HepG2 (cell line): ENCODE results near the gene MAGI1. TPM values are rescaled to one million over a fixed set of nuclear protein-coding genes. Genes with fewer than 3 reads are reported as not detected.

Experiments
- ATAC-seq: fragments of 200-7000 bp; cut with Tn5 transposase; 3 replicates; pipeline ENCODE4 v1.9.1; 2020; ENCODE audit warnings: mild to moderate bottlenecking, moderate library complexity
- BruUV-seq: library from RNA; stranded (reverse); fragments of 400-500 nt; replicated peaks from 2 replicates; lab custom pipeline; 2021; lab: Mats Ljungman, UMichigan
- CTCF ChIA-PET: fragments of 300-600 bp; formaldehyde crosslinking; extraction: SDS; loops from one replicate; lab custom pipeline; 2021; ENCODE audit warnings: low total read pairs, inconsistent platforms, low intra/inter-chr PET ratio; lab: Yijun Ruan, JAX
- POLR2A ChIA-PET: fragments of 350-600 bp; sonication (Branson Sonifier 250); formaldehyde crosslinking; loops from one replicate; lab custom pipeline; 2020; ENCODE audit warnings: antibody characterized with exemption, inconsistent platforms; lab: Yijun Ruan, JAX
- DNase-seq: peaks from one replicate; pipeline ENCODE4 v3.0.0-alpha.2; 2015; ENCODE audit warnings: low spot score
- FAIRE-seq: peaks from 3 replicates; lab custom pipeline; 2011; peaks lifted over from hg19 to GRCh38; lab: Jason Lieb, UNC
- H2AFZ ChIP-seq: one replicate; pipeline ENCODE4 v1.6.1; 2011; ENCODE audit warnings: low read length, inconsistent platforms
- H3K27ac ChIP-seq: fragments of 300-600 bp; 3 replicates; pipeline ENCODE4 v1.8.0; 2011; ENCODE audit warnings: mixed run types, mild to moderate bottlenecking, mixed read lengths, low read length, inconsistent platforms; ENCODE audit not compliant: insufficient read depth; ENCODE audit errors: extremely low read length
- H3K27me3 ChIP-seq, 2 experiments: fragments of 200-600 bp in 1 of 2; 2 replicates in 1 of 2; 3 replicates in 1 of 2; pipeline versions ENCODE4 v1.6.0 to v1.8.0; 2011; ENCODE audit warnings: low read length in 2 of 2, mild to moderate bottlenecking in 2 of 2, moderate library complexity in 2 of 2, inconsistent platforms in 1 of 2; ENCODE audit not compliant: insufficient read depth in 2 of 2, control insufficient read depth in 1 of 2
- H3K36me3 ChIP-seq, 2 experiments: fragments of 200-600 bp in 1 of 2; replicated peaks in 1 of 2; 2 replicates in 1 of 2; 3 replicates in 1 of 2; pipeline versions ENCODE4 v1.5.1 to v1.8.0; 2011; ENCODE audit warnings: low read length in 2 of 2, inconsistent platforms in 1 of 2; ENCODE audit not compliant: insufficient read depth in 2 of 2, control insufficient read depth in 1 of 2
- H3K4me1 ChIP-seq: 2 replicates; pipeline ENCODE4 v1.5.1; 2012; ENCODE audit warnings: low read length, inconsistent platforms; ENCODE audit not compliant: insufficient read depth
- H3K4me2 ChIP-seq: 2 replicates; pipeline ENCODE4 v1.6.0; 2011; ENCODE audit warnings: low read depth, low read length, inconsistent platforms
- H3K4me3 ChIP-seq, 3 experiments: fragments of 200-600 bp in 1 of 3; sonication (generic), shearing (Covaris generic) in 1 of 3; replicated peaks in 1 of 3; 2 replicates each; pipeline ENCODE4 v1.5.1; 2011 to 2016; ENCODE audit warnings: low read length in 3 of 3, inconsistent platforms in 2 of 3, low read depth in 2 of 3, mild to moderate bottlenecking in 2 of 3, control low read depth in 1 of 3, mixed read lengths in 1 of 3; ENCODE audit not compliant: insufficient read depth in 1 of 3
- H3K79me2 ChIP-seq: one replicate; pipeline ENCODE4 v1.6.1; 2011; ENCODE audit warnings: low read length, inconsistent platforms; ENCODE audit not compliant: insufficient read depth
- H3K9ac ChIP-seq: 2 replicates; pipeline ENCODE4 v1.6.0; 2011; ENCODE audit warnings: mild to moderate bottlenecking, low read depth, low read length, inconsistent platforms; ENCODE audit not compliant: insufficient read depth
- H3K9me3 ChIP-seq: 2 replicates; pipeline ENCODE4 v1.5.1; 2012; ENCODE audit warnings: mild to moderate bottlenecking, low read length
- H4K20me1 ChIP-seq: 2 replicates; pipeline ENCODE4 v1.6.0; 2011; ENCODE audit warnings: inconsistent platforms, mild to moderate bottlenecking, low read length, moderate library complexity; ENCODE audit not compliant: insufficient read depth
- GLI4 ChIP-seq: sonication (generic); formaldehyde crosslinking; IDR thresholded peaks from 2 replicates; pipeline ENCODE4 v1.5.1; 2020; ENCODE audit warnings: missing genetic modification reagents, mild to moderate bottlenecking, moderate library complexity, borderline replicate concordance
- HMGA1 ChIP-seq: sonication (generic); formaldehyde crosslinking; conservative IDR thresholded peaks from 2 replicates; pipeline ENCODE4 v1.4.0; 2020; ENCODE audit warnings: missing genetic modification reagents
- HOXA5 ChIP-seq: sonication (generic); formaldehyde crosslinking; IDR thresholded peaks from 2 replicates; pipeline ENCODE4 v1.4.0; 2020; ENCODE audit warnings: missing genetic modification reagents
- IRF2 ChIP-seq: IDR thresholded peaks from 2 replicates; pipeline ENCODE4 v1.6.1; 2018; ENCODE audit warnings: missing genetic modification reagents, missing compliant biosample characterization
- KDM4B ChIP-seq: sonication (generic); formaldehyde crosslinking; IDR thresholded peaks from 2 replicates; pipeline ENCODE4 v1.4.0; 2020; ENCODE audit warnings: missing genetic modification reagents
- MIER3 ChIP-seq: IDR thresholded peaks from 2 replicates; pipeline ENCODE4 v1.6.1; 2016; ENCODE audit warnings: missing compliant biosample characterization, borderline replicate concordance
- MTERF4 ChIP-seq: sonication (generic); formaldehyde crosslinking; IDR thresholded peaks from 2 replicates; pipeline ENCODE4 v1.8.0; 2023; ENCODE audit warnings: mild to moderate bottlenecking, missing genetic modification reagents
- NCOA2 ChIP-seq: sonication (generic); formaldehyde crosslinking; IDR thresholded peaks from 2 replicates; pipeline ENCODE4 v1.8.0; 2022; ENCODE audit warnings: inconsistent platforms
- POGZ ChIP-seq: sonication (generic); formaldehyde crosslinking; IDR thresholded peaks from 2 replicates; pipeline ENCODE4 v1.4.0; 2020; ENCODE audit warnings: mild to moderate bottlenecking, missing genetic modification reagents
- POLR2A ChIP-seq, 2 experiments: IDR thresholded peaks; 2 replicates each; pipeline ENCODE4 v1.6.1; 2011; ENCODE audit warnings: low read depth in 2 of 2, low read length in 2 of 2, mild to moderate bottlenecking in 1 of 2, moderate library complexity in 1 of 2; ENCODE audit not compliant: insufficient read depth in 1 of 2
- RAD21 ChIP-seq: fragments of 450-650 bp; formaldehyde crosslinking; IDR thresholded peaks from 2 replicates; pipeline ENCODE4 v1.5.0; 2020; ENCODE audit warnings: mild to moderate bottlenecking
- ZFYVE20 ChIP-seq: sonication (generic); formaldehyde crosslinking; IDR thresholded peaks from 2 replicates; pipeline ENCODE4 v1.8.0; 2023; ENCODE audit warnings: low read depth, mild to moderate bottlenecking, moderate library complexity, missing genetic modification reagents, borderline replicate concordance
- WGBS: methylation state at CpG from one replicate; pipeline ENCODE4 v1.1.6; 2017; ENCODE audit warnings: low lambda C conversion rate; 5-methylcytosine and 5-hydroxymethylcytosine counted together
- in situ Hi-C: cut with HindIII; loops from 2 replicates; pipeline ENCODE4 v1.10.0; 2017; ENCODE audit warnings: low pct_unique_long_range_greater_than_20kb; ENCODE audit not compliant: extremely low pct_ligation_motif_present
- intact Hi-C: fragments of 100-400 bp; cut with micrococcal nuclease; formaldehyde crosslinking; loops from one replicate; pipeline ENCODE4 v1.10.0; 2022; ENCODE audit not compliant: unreplicated experiment
- polyA plus RNA-seq, 8 experiments: library from polyadenylated mRNA; depleted of rRNA in 3 of 8; stranded (reverse) in 7 of 8; unstranded in 1 of 8; fragments of >200 nt; fragmentation: Illumina TruSeq in 4 of 8; extraction: Trizol in 4 of 8; gene quantifications; 2 replicates each; pipeline versions ENCODE4 v1.2.1 to v1.2.3, GENCODE V29; 2011 to 2016; ENCODE audit warnings: low read depth in 4 of 8, missing spikeins in 1 of 8, mixed read lengths in 1 of 8; ENCODE audit not compliant: insufficient read depth in 1 of 8
- total RNA-seq, 5 experiments: library from RNA; depleted of rRNA; stranded (reverse); fragments of >200 nt; fragmentation: Illumina TruSeq; extraction: Trizol; gene quantifications; 2 replicates each; pipeline ENCODE4 v1.2.3, GENCODE V29; 2016; ENCODE audit warnings: low read depth in 1 of 5
- TF ChIP-seq, protein P1 (sequence below): IDR thresholded peaks from 2 replicates; pipeline ENCODE4 v1.4.0; 2020; ENCODE audit warnings: mild to moderate bottlenecking, missing genetic modification reagents
- TF ChIP-seq, protein P2 (sequence below): IDR thresholded peaks from 2 replicates; pipeline ENCODE4 v1.6.1; 2016; ENCODE audit warnings: low read depth, missing genetic modification reagents, missing compliant biosample characterization

Gene MAGI1
- total and polyA plus RNA-seq, 2 of the 13 experiments (the other 11 are each of a cell fraction or from before 2014, with no cell fraction given) = 22.2 to 26.0 TPM

DNA sequence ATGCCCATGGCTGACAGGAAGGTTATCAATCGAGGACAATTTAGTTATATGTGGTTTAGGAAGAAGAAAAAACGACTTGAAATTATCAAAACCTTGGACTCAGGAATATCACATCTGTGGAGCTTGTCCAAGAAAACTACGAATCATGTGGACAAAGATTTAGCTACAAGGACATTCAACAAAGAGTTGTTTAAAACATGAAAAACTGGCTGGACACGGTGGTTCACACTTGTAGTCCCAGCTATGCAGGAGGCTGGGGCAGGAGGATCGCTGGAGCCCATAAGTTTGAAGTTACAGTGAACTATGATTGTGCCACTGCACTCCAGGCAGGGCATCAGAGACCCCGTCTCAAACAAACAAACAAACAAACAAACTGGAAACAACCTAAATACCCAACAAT lies 142.4 kb downstream of the MAGI1 start:
- Histone ChIP-seq H3K4me2 (no peak overlapping the region), H3K27ac (no peak overlapping the region), H3K27me3 (no peaks in the 10 kb centered on the region), H3K4me3 (no peak overlapping the region), H4K20me1 (peaks cover 23% of the 10 kb centered on the region), H3K9me3 (no peaks in the 10 kb centered on the region), H2AFZ (no peak overlapping the region), H3K4me1 (no peaks in the 10 kb centered on the region)
- in situ Hi-C loops = no loop called here
- 85% methylated on average over 6 of the region's 6 CpGs for WGBS
- FAIRE-seq = no peak
- intact Hi-C loops = no loop called here
- BruUV-seq = no TSS peak
- POLR2A ChIA-PET = no interaction called here
- ATAC-seq = no peak
- no peak for DNase-seq
- TF ChIP-seq HMGA1 (CRISPR knock-in tag) (no peak), NCOA2 (no peak), MTERF4 (CRISPR knock-in tag) (no peak), KDM4B (CRISPR knock-in tag) (no peak), MIER3 (CRISPR knock-in tag) (no peak), POLR2A (IDR thresholded peaks at IDR 0.05; ENCODE audit: insufficient read depth in 1 of 2, low read depth in 2 of 2, low read length in 2 of 2) (no peak), ZFYVE20 (CRISPR knock-in tag) (no peak), GLI4 (CRISPR knock-in tag) (no peak), POGZ (CRISPR knock-in tag) (no peak), HOXA5 (CRISPR knock-in tag) (no peak), IRF2 (CRISPR knock-in tag) (no peak), RAD21 (CRISPR knock-in tag) (no peak)
- TF ChIP-seq, protein P1, sequence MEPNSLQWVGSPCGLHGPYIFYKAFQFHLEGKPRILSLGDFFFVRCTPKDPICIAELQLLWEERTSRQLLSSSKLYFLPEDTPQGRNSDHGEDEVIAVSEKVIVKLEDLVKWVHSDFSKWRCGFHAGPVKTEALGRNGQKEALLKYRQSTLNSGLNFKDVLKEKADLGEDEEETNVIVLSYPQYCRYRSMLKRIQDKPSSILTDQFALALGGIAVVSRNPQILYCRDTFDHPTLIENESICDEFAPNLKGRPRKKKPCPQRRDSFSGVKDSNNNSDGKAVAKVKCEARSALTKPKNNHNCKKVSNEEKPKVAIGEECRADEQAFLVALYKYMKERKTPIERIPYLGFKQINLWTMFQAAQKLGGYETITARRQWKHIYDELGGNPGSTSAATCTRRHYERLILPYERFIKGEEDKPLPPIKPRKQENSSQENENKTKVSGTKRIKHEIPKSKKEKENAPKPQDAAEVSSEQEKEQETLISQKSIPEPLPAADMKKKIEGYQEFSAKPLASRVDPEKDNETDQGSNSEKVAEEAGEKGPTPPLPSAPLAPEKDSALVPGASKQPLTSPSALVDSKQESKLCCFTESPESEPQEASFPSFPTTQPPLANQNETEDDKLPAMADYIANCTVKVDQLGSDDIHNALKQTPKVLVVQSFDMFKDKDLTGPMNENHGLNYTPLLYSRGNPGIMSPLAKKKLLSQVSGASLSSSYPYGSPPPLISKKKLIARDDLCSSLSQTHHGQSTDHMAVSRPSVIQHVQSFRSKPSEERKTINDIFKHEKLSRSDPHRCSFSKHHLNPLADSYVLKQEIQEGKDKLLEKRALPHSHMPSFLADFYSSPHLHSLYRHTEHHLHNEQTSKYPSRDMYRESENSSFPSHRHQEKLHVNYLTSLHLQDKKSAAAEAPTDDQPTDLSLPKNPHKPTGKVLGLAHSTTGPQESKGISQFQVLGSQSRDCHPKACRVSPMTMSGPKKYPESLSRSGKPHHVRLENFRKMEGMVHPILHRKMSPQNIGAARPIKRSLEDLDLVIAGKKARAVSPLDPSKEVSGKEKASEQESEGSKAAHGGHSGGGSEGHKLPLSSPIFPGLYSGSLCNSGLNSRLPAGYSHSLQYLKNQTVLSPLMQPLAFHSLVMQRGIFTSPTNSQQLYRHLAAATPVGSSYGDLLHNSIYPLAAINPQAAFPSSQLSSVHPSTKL (CRISPR knock-in tag) = no peak
- TF ChIP-seq, protein P2, sequence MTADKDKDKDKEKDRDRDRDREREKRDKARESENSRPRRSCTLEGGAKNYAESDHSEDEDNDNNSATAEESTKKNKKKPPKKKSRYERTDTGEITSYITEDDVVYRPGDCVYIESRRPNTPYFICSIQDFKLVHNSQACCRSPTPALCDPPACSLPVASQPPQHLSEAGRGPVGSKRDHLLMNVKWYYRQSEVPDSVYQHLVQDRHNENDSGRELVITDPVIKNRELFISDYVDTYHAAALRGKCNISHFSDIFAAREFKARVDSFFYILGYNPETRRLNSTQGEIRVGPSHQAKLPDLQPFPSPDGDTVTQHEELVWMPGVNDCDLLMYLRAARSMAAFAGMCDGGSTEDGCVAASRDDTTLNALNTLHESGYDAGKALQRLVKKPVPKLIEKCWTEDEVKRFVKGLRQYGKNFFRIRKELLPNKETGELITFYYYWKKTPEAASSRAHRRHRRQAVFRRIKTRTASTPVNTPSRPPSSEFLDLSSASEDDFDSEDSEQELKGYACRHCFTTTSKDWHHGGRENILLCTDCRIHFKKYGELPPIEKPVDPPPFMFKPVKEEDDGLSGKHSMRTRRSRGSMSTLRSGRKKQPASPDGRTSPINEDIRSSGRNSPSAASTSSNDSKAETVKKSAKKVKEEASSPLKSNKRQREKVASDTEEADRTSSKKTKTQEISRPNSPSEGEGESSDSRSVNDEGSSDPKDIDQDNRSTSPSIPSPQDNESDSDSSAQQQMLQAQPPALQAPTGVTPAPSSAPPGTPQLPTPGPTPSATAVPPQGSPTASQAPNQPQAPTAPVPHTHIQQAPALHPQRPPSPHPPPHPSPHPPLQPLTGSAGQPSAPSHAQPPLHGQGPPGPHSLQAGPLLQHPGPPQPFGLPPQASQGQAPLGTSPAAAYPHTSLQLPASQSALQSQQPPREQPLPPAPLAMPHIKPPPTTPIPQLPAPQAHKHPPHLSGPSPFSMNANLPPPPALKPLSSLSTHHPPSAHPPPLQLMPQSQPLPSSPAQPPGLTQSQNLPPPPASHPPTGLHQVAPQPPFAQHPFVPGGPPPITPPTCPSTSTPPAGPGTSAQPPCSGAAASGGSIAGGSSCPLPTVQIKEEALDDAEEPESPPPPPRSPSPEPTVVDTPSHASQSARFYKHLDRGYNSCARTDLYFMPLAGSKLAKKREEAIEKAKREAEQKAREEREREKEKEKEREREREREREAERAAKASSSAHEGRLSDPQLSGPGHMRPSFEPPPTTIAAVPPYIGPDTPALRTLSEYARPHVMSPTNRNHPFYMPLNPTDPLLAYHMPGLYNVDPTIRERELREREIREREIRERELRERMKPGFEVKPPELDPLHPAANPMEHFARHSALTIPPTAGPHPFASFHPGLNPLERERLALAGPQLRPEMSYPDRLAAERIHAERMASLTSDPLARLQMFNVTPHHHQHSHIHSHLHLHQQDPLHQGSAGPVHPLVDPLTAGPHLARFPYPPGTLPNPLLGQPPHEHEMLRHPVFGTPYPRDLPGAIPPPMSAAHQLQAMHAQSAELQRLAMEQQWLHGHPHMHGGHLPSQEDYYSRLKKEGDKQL (CRISPR knock-in tag) = no peak
- TF ChIP-seq, all 625 proteins: peak for 0
- no peaks in the 10 kb centered on the region for H3K36me3 ChIP-seq
- CTCF ChIA-PET = no interaction called here
- peaks cover 69% of the 10 kb centered on the region for H3K79me2 ChIP-seq
- H3K9ac ChIP-seq = no peak overlapping the region
